ENCODE results near the gene DSCAM. TPM values are rescaled to one million over a fixed set of nuclear protein-coding genes. Genes with fewer than 3 reads are reported as not detected.

DSCAM gene
- total RNA-seq, 4 donors from 2014 or later = 0.17 TPM; not detected in 3

DNA sequence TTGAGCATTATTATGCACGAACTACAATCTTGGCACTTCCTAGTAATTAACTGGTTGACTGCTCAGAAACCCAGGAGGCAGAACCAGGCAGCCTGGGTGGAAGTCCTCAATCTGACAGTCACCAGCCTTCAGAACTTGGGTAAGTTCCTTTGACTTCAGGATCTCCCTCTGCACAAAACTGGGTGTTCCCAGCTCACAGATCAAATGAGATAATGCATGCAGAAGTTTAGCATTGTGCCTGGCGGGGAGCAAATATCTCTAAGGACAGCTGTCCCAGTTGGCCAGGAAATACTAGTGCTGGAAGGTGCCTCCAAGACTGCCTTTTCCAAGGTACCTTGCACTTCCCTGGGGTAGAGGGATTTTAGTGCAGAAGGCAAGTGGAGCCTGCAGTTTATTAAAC, 684.9 kb downstream of the DSCAM start:
- TF ChIP-seq, protein P1, sequence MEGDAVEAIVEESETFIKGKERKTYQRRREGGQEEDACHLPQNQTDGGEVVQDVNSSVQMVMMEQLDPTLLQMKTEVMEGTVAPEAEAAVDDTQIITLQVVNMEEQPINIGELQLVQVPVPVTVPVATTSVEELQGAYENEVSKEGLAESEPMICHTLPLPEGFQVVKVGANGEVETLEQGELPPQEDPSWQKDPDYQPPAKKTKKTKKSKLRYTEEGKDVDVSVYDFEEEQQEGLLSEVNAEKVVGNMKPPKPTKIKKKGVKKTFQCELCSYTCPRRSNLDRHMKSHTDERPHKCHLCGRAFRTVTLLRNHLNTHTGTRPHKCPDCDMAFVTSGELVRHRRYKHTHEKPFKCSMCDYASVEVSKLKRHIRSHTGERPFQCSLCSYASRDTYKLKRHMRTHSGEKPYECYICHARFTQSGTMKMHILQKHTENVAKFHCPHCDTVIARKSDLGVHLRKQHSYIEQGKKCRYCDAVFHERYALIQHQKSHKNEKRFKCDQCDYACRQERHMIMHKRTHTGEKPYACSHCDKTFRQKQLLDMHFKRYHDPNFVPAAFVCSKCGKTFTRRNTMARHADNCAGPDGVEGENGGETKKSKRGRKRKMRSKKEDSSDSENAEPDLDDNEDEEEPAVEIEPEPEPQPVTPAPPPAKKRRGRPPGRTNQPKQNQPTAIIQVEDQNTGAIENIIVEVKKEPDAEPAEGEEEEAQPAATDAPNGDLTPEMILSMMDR (IDR thresholded peaks at IDR 0.05; ENCODE audit: low read depth) = no peak

- TF ChIP-seq, protein P1 (IDR thresholded peaks at IDR 0.05; ENCODE audit: low read depth) = no peak
Observed at GRCh38 chr21:40160911-40161310, 686.0 kb downstream of the DSCAM start.

DNA sequence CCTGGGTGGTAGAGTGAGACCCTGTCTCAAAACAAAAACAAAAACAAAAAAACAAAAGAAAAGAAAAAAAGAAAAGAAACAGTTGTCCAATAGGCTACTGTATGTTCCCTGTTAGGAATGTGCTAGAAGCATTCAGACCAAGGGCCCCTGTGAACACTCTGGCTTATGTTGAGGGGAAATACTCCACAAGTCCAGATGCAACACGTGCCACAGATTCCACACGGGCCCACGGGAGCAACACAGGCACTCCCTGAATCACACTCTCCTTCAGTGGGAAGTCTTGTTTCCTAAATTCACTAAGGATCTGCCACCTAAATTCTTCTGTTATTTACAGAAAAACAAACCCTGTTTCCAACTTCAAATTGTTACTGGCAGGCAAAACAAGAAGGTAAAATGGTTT, 688.6 kb downstream of the DSCAM start:
- TF ChIP-seq, protein P1 (IDR thresholded peaks at IDR 0.05; ENCODE audit: low read depth) = no peak

GRCh38 chr21:40155563-40155962, 691.4 kb downstream of the DSCAM start:
- TF ChIP-seq, protein P1 (IDR thresholded peaks at IDR 0.05; ENCODE audit: low read depth) = no peak

GRCh38 chr21:40153351-40153750, 693.6 kb downstream of the DSCAM start:
- TF ChIP-seq, protein P1 (IDR thresholded peaks at IDR 0.05; ENCODE audit: low read depth) = no peak

DNA sequence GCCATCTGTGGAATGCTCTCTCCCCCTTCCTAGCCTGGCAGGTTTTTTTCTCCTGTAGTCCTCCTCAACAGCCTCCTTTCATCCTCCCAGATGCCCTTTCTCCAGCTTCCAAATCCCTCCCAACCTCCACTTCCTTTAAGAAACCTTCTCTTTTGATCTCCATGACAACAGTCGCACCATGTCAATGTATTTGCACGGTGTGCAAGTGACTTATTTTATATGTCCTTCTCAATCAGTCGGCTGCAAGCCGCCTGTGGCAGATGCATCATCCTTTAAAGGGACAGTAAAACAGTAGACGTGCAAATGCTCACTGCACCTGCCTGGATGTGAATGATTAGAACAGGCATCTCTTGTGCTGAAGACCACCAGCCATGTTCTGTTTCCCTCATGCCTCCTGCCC, 694.5 kb downstream of the DSCAM start:
- TF ChIP-seq, protein P1 (IDR thresholded peaks at IDR 0.05; ENCODE audit: low read depth) = no peak

- TF ChIP-seq, protein P1 (IDR thresholded peaks at IDR 0.05; ENCODE audit: low read depth) = no peak
Observed at GRCh38 chr21:40151611-40152010, 695.3 kb downstream of the DSCAM start.
